H9 (cell line): ENCODE measurements around the gene ADAM22. TPM values are rescaled to one million over a fixed set of nuclear protein-coding genes. Genes with fewer than 3 reads are reported as not detected.

Experiments
- DNase-seq: peaks from one replicate; pipeline ENCODE4 v3.0.0-alpha.2; 2017
- H2AFZ ChIP-seq: one replicate; pipeline ENCODE4 v1.6.1; 2013; ENCODE audit warnings: mild to moderate bottlenecking, low read length, control low read depth, moderate library complexity
- H2AK5ac ChIP-seq: 2 replicates; pipeline ENCODE4 v1.6.1; 2013; ENCODE audit warnings: low read length, control low read depth, mixed read lengths; ENCODE audit not compliant: insufficient read length
- H2BK120ac ChIP-seq: one replicate; pipeline ENCODE4 v1.6.1; 2013; ENCODE audit warnings: low read depth, mild to moderate bottlenecking, low read length, control low read depth, inconsistent platforms; ENCODE audit not compliant: poor library complexity, severe bottlenecking
- H2BK12ac ChIP-seq: 2 replicates; pipeline ENCODE4 v1.6.1; 2013; ENCODE audit warnings: low read length, control low read depth, mixed read lengths, low read depth; ENCODE audit not compliant: insufficient read length
- H2BK15ac ChIP-seq: 2 replicates; pipeline ENCODE4 v1.6.1; 2013; ENCODE audit warnings: low read depth, low read length, control low read depth
- H2BK20ac ChIP-seq: one replicate; pipeline ENCODE4 v1.6.1; 2013; ENCODE audit warnings: low read depth, mild to moderate bottlenecking, low read length, control low read depth, inconsistent platforms; ENCODE audit not compliant: poor library complexity, severe bottlenecking
- H2BK5ac ChIP-seq: 2 replicates; pipeline ENCODE4 v1.6.1; 2013; ENCODE audit warnings: low read length, control low read depth, mixed read lengths; ENCODE audit not compliant: insufficient read length
- H3K14ac ChIP-seq: 2 replicates; pipeline ENCODE4 v1.6.1; 2013; ENCODE audit warnings: low read length, control low read depth; ENCODE audit not compliant: insufficient read depth
- H3K18ac ChIP-seq: 2 replicates; pipeline ENCODE4 v1.6.1; 2013; ENCODE audit warnings: low read depth, mild to moderate bottlenecking, mixed read lengths, low read length, control low read depth; ENCODE audit not compliant: insufficient read length
- H3K23ac ChIP-seq: 2 replicates; pipeline ENCODE4 v1.6.1; 2013; ENCODE audit warnings: low read length, control low read depth, mixed read lengths, low read depth; ENCODE audit not compliant: insufficient read length
- H3K23me2 ChIP-seq: 2 replicates; pipeline ENCODE4 v1.6.1; 2013; ENCODE audit warnings: low read depth, mild to moderate bottlenecking, mixed read lengths, low read length, control low read depth; ENCODE audit not compliant: insufficient read length, poor library complexity, severe bottlenecking
- H3K27ac ChIP-seq: 2 replicates; pipeline ENCODE4 v1.5.1; 2013; ENCODE audit warnings: low read length, control low read depth, mixed read lengths, low read depth; ENCODE audit not compliant: insufficient read length
- H3K27me3 ChIP-seq: 2 replicates; pipeline ENCODE4 v1.6.1; 2013; ENCODE audit warnings: low read length, control low read depth, inconsistent platforms; ENCODE audit not compliant: insufficient read depth
- H3K4ac ChIP-seq: 2 replicates; pipeline ENCODE4 v1.6.1; 2013; ENCODE audit warnings: low read depth, mild to moderate bottlenecking, control low read depth, inconsistent platforms, low read length, moderate library complexity
- H3K4me1 ChIP-seq: 2 replicates; pipeline ENCODE4 v1.6.1; 2013; ENCODE audit warnings: low read length, control low read depth, inconsistent platforms; ENCODE audit not compliant: insufficient read depth
- H3K4me2 ChIP-seq: 2 replicates; pipeline ENCODE4 v1.6.1; 2013; ENCODE audit warnings: low read length, control low read depth, mixed read lengths; ENCODE audit not compliant: insufficient read length, insufficient read depth
- H3K56ac ChIP-seq: 2 replicates; pipeline ENCODE4 v1.6.1; 2013; ENCODE audit warnings: low read depth, mild to moderate bottlenecking, mixed read lengths, low read length, control low read depth; ENCODE audit not compliant: insufficient read length
- H3K79me1 ChIP-seq: 2 replicates; pipeline ENCODE4 v1.6.1; 2013; ENCODE audit warnings: low read depth, mild to moderate bottlenecking, moderate library complexity, low read length, control low read depth, inconsistent platforms; ENCODE audit not compliant: insufficient read depth, poor library complexity, severe bottlenecking
- H3K79me2 ChIP-seq: 2 replicates; pipeline ENCODE4 v1.6.1; 2013; ENCODE audit warnings: low read length, control low read depth, inconsistent platforms; ENCODE audit not compliant: insufficient read depth
- H3K9ac ChIP-seq: 2 replicates; pipeline ENCODE4 v1.6.1; 2013; ENCODE audit warnings: low read length, control low read depth, mixed read lengths; ENCODE audit not compliant: insufficient read length; ENCODE audit errors: extremely low read depth
- H3K9me3 ChIP-seq: one replicate; pipeline ENCODE4 v1.6.1; 2013; ENCODE audit warnings: low read depth, low read length, inconsistent platforms; ENCODE audit not compliant: control insufficient read depth
- H3T11ph ChIP-seq: one replicate; pipeline ENCODE4 v1.6.1; 2013; ENCODE audit warnings: mild to moderate bottlenecking, low read length, control low read depth, inconsistent platforms
- H4K20me1 ChIP-seq: one replicate; pipeline ENCODE4 v1.6.1; 2013; ENCODE audit not compliant: control insufficient read depth, insufficient read length, insufficient read depth
- H4K5ac ChIP-seq: 2 replicates; pipeline ENCODE4 v1.6.1; 2013; ENCODE audit warnings: low read depth, mild to moderate bottlenecking, mixed read lengths, low read length, control low read depth; ENCODE audit not compliant: insufficient read length
- H4K8ac ChIP-seq: replicated peaks from 2 replicates; pipeline ENCODE4 v1.6.1; 2013; ENCODE audit warnings: low read length, control low read depth, mixed read lengths, low read depth; ENCODE audit not compliant: insufficient read length
- H4K91ac ChIP-seq: 2 replicates; pipeline ENCODE4 v1.6.1; 2013; ENCODE audit warnings: low read depth, mild to moderate bottlenecking, moderate library complexity, mixed read lengths, low read length, control low read depth; ENCODE audit not compliant: insufficient read length
- H3K27ac Mint-ChIP-seq, 3 experiments: 2 replicates in 2 of 3; 3 replicates in 1 of 3; pipeline ENCODE4 v1.8.0; 2020 to 2021; ENCODE audit warnings: mixed read lengths in 3 of 3, mild to moderate bottlenecking in 1 of 3, moderate library complexity in 1 of 3
- H3K27me3 Mint-ChIP-seq: 2 replicates; pipeline ENCODE4 v1.8.0; 2021; ENCODE audit warnings: low read depth, mild to moderate bottlenecking, moderate library complexity, mixed read lengths
- H3K36me3 Mint-ChIP-seq, 3 experiments: 2 replicates in 2 of 3; 3 replicates in 1 of 3; pipeline ENCODE4 v1.8.0; 2020 to 2021; ENCODE audit warnings: low read depth in 3 of 3, mixed read lengths in 3 of 3; ENCODE audit not compliant: insufficient read depth in 1 of 3
- H3K4me1 Mint-ChIP-seq, 2 experiments: 2 replicates each; pipeline ENCODE4 v1.8.0; 2020; ENCODE audit warnings: mixed read lengths in 2 of 2
- H3K4me3 Mint-ChIP-seq, 2 experiments: 2 replicates in 1 of 2; 3 replicates in 1 of 2; pipeline ENCODE4 v1.8.0; 2020 to 2021; ENCODE audit warnings: mild to moderate bottlenecking in 2 of 2, mixed read lengths in 2 of 2, moderate library complexity in 1 of 2
- H3K9me3 Mint-ChIP-seq, 2 experiments: 2 replicates in 1 of 2; 3 replicates in 1 of 2; pipeline ENCODE4 v1.8.0; 2020; ENCODE audit warnings: mild to moderate bottlenecking in 2 of 2, mixed read lengths in 2 of 2, moderate library complexity in 1 of 2
- WGBS: extraction: QIAGEN DNeasy Blood & Tissue Kit; methylation state at CpG from one replicate; pipeline ENCODE4 v1.1.7; 2013; ENCODE audit warnings: missing lambda C conversion rate, low lambda C conversion rate, mixed read lengths; ENCODE audit not compliant: insufficient read length; ENCODE audit errors: extremely low coverage; 5-methylcytosine and 5-hydroxymethylcytosine counted together
- total RNA-seq: library from RNA; stranded (reverse); gene quantifications from 2 replicates; pipeline ENCODE4 v1.2.1, GENCODE V29; 2021
- TF ChIP-seq, protein P1 (sequence below): fragments of 200-600 bp; sonication (generic); conservative IDR thresholded peaks from 3 replicates; pipeline ENCODE4 v1.8.0; 2021; ENCODE audit warnings: antibody characterized with exemption, mild to moderate bottlenecking

ADAM22 gene
- total RNA-seq, 1 experiment from 2014 or later, result 8.7 TPM

DNA sequence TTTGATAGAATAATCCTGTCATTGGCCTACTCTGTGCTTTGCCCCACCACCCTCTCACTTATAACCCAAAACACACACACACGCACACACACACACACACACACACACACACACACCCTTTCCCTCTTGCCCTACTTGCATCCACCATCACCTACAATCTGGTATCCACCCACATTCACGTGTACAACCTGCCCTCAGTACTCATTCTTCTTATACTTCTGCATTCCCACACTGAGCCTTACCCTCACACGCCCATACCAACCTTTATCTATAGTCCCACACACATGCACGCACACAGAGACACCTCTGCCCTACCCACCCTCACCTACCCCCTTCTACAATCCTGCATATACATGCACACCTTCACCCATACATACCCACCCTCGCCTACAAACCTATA, 296.6 kb downstream of the ADAM22 start:
- H2BK5ac ChIP-seq, result no peak overlapping the region
- H3K4me1 ChIP-seq, result no peaks in the 10 kb centered on the region
- H3K27me3 ChIP-seq, result no peaks in the 10 kb centered on the region
- H2BK20ac ChIP-seq, result no peak overlapping the region
- no peak overlapping the region for H3K9ac ChIP-seq
- H3K9me3 ChIP-seq, result no peaks in the 10 kb centered on the region
- no peak overlapping the region for H2AFZ ChIP-seq
- no peak overlapping the region for H2BK120ac ChIP-seq
- H3K4me2 ChIP-seq, result no peak overlapping the region
- no peak overlapping the region for H3K14ac ChIP-seq
- Mint-ChIP-seq H3K4me3 (no peak overlapping the region), H3K27ac (no peak overlapping the region), H3K4me1 (peaks cover 3% of the 10 kb centered on the region in 2 experiments; a peak in 3 of 4 replicates), H3K36me3 (no peaks in the 10 kb centered on the region), H3K9me3 (no peaks in the 10 kb centered on the region), H3K27me3 (no peaks in the 10 kb centered on the region)
- no peak for DNase-seq
- TF ChIP-seq, protein P1, sequence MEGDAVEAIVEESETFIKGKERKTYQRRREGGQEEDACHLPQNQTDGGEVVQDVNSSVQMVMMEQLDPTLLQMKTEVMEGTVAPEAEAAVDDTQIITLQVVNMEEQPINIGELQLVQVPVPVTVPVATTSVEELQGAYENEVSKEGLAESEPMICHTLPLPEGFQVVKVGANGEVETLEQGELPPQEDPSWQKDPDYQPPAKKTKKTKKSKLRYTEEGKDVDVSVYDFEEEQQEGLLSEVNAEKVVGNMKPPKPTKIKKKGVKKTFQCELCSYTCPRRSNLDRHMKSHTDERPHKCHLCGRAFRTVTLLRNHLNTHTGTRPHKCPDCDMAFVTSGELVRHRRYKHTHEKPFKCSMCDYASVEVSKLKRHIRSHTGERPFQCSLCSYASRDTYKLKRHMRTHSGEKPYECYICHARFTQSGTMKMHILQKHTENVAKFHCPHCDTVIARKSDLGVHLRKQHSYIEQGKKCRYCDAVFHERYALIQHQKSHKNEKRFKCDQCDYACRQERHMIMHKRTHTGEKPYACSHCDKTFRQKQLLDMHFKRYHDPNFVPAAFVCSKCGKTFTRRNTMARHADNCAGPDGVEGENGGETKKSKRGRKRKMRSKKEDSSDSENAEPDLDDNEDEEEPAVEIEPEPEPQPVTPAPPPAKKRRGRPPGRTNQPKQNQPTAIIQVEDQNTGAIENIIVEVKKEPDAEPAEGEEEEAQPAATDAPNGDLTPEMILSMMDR, result no peak
- no peak overlapping the region for H4K8ac ChIP-seq
- no peak overlapping the region for H4K5ac ChIP-seq
- no peak overlapping the region for H2BK12ac ChIP-seq
- no peak overlapping the region for H3K18ac ChIP-seq
- no peaks in the 10 kb centered on the region for H3K79me2 ChIP-seq
- H4K20me1 ChIP-seq, result no peaks in the 10 kb centered on the region
- H3K79me1 ChIP-seq, result no peaks in the 10 kb centered on the region
- H3K56ac ChIP-seq, result no peak overlapping the region
- no peak overlapping the region for H3K4ac ChIP-seq
- H2BK15ac ChIP-seq, result no peak overlapping the region
- H2AK5ac ChIP-seq, result no peak overlapping the region
- no peak overlapping the region for H4K91ac ChIP-seq
- H3K27ac ChIP-seq, result no peak overlapping the region
- 100% methylated on average over 2 of the region's 5 CpGs for WGBS
- no peaks in the 10 kb centered on the region for H3K23me2 ChIP-seq
- H3K23ac ChIP-seq, result no peak overlapping the region
- no peak overlapping the region for H3T11ph ChIP-seq
